GM12878 (cell line): ENCODE data around the gene SLC7A5.
A peak's percentile ranks its signal among the peaks of the same experiment; 100 is the strongest.
"Not testable (repeated sequence)": the region's sequence is repeated elsewhere in the genome, so short reads cannot be mapped to it uniquely, and the experiment has no call there.

ENCODE experiments used
- CTCF ChIP-seq, 3 experiments: IDR thresholded peaks in 2 of 3; conservative IDR thresholded peaks in 1 of 3; 2 replicates each; pipeline ENCODE4 v1.5.1; 2011; ENCODE audit warnings: low read depth in 3 of 3, low read length in 3 of 3, mild to moderate bottlenecking in 3 of 3, control low read depth in 2 of 3, moderate library complexity in 2 of 3, inconsistent platforms in 1 of 3, mixed read lengths in 1 of 3; ENCODE audit not compliant: control insufficient read depth in 2 of 3, insufficient read depth in 1 of 3; ENCODE audit errors: extremely low read depth in 1 of 3
- MYC ChIP-seq: IDR thresholded peaks from 2 replicates; pipeline ENCODE4 v1.6.1; 2011; ENCODE audit warnings: mild to moderate bottlenecking, low read length, moderate library complexity, inconsistent platforms; ENCODE audit not compliant: insufficient read depth, insufficient replicate concordance, insufficient read length, severe bottlenecking
- POLR2A ChIP-seq: IDR thresholded peaks from 2 replicates; pipeline ENCODE4 v1.6.1; 2011; ENCODE audit warnings: low read depth, mild to moderate bottlenecking, low read length
- SMC3 ChIP-seq: IDR thresholded peaks from 2 replicates; pipeline ENCODE4 v1.6.1; 2011; ENCODE audit warnings: low read length, improper control_type of control experiment, borderline replicate concordance
- TBL1XR1 ChIP-seq: IDR thresholded peaks from 2 replicates; pipeline ENCODE4 v1.6.1; 2012; ENCODE audit warnings: low read depth, low read length, improper control_type of control experiment
- TCF12 ChIP-seq: IDR thresholded peaks from 2 replicates; pipeline ENCODE4 v1.6.1; 2011; ENCODE audit warnings: low read depth, mild to moderate bottlenecking, low read length
- TCF7 ChIP-seq: IDR thresholded peaks from 2 replicates; pipeline ENCODE4 v1.6.1; 2014; ENCODE audit warnings: antibody characterized with exemption, borderline replicate concordance
- TF ChIP-seq, protein P1 (sequence below): fragments of 450-650 bp; IDR thresholded peaks from 2 replicates; pipeline ENCODE4 v1.6.1; 2016; ENCODE audit warnings: mild to moderate bottlenecking, moderate library complexity, borderline replicate concordance

DNA sequence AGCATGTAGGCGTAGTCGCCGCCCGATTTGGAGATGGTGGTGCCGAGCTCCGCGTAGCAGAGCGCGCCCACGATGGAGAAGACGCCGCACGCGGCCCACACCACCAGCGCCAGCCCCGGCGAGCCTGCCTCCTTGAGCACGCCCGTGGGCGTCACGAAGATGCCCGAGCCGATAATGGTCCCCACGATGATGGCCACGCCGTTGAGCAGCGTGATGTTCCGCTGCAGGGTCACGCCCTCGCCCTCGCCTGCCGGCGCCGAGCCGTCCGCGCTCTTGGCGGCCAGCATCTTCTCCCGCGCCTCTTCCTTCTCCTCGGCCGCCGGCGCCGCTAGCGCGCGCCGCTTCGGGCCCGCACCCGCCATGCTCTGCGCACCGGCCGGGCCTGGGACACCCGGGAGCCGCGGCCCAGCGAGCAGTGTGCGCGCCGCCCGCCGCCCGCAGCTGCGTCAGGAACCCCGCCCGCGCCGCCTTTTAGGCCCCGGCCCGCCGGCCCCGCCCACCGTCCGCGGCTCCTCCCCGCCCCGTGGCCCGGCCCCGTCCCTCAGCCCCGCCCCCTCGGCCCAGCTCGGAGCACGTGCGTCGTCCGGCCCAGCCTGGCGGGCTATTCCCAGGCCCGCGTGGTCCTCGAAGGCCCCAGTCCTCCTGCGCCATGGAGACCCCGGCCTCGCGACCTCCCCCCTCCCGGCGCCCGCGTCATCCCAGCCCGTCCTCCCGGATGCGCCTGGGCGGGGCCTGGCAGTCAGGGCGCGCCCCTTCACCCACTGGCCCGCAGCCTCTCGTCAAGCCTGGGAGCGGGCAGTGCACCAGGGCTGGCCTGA, at the start of gene SLC7A5:
- not testable (repeated sequence) for TF ChIP-seq CTCF (IDR thresholded peaks at IDR 0.05 in 2 of 3, conservative IDR thresholded peaks at IDR 0.05 in 1 of 3; ENCODE audit: control insufficient read depth in 2 of 3, extremely low read depth in 1 of 3, insufficient read depth in 1 of 3, low read depth in 3 of 3, low read length in 3 of 3); MYC; TBL1XR1; TCF7; SMC3
- TF ChIP-seq, protein P1, sequence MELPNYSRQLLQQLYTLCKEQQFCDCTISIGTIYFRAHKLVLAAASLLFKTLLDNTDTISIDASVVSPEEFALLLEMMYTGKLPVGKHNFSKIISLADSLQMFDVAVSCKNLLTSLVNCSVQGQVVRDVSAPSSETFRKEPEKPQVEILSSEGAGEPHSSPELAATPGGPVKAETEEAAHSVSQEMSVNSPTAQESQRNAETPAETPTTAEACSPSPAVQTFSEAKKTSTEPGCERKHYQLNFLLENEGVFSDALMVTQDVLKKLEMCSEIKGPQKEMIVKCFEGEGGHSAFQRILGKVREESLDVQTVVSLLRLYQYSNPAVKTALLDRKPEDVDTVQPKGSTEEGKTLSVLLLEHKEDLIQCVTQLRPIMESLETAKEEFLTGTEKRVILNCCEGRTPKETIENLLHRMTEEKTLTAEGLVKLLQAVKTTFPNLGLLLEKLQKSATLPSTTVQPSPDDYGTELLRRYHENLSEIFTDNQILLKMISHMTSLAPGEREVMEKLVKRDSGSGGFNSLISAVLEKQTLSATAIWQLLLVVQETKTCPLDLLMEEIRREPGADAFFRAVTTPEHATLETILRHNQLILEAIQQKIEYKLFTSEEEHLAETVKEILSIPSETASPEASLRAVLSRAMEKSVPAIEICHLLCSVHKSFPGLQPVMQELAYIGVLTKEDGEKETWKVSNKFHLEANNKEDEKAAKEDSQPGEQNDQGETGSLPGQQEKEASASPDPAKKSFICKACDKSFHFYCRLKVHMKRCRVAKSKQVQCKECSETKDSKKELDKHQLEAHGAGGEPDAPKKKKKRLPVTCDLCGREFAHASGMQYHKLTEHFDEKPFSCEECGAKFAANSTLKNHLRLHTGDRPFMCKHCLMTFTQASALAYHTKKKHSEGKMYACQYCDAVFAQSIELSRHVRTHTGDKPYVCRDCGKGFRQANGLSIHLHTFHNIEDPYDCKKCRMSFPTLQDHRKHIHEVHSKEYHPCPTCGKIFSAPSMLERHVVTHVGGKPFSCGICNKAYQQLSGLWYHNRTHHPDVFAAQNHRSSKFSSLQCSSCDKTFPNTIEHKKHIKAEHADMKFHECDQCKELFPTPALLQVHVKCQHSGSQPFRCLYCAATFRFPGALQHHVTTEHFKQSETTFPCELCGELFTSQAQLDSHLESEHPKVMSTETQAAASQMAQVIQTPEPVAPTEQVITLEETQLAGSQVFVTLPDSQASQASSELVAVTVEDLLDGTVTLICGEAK, result not testable (repeated sequence)
- TF ChIP-seq POLR2A (peak; percentile 75), TCF12 (peak; percentile 61; the same call in 1 of the 2 replicates)
